ENCODE measurements around the gene PCBP3. TPM values are rescaled to one million over a fixed set of nuclear protein-coding genes. Genes with fewer than 3 reads are reported as not detected.

Gene PCBP3
- total and polyA plus RNA-seq, 2 of the 8 experiments (the other 6 are each of a cell fraction or from before 2014, with no cell fraction given): 3.5 to 6.3 TPM

DNA sequence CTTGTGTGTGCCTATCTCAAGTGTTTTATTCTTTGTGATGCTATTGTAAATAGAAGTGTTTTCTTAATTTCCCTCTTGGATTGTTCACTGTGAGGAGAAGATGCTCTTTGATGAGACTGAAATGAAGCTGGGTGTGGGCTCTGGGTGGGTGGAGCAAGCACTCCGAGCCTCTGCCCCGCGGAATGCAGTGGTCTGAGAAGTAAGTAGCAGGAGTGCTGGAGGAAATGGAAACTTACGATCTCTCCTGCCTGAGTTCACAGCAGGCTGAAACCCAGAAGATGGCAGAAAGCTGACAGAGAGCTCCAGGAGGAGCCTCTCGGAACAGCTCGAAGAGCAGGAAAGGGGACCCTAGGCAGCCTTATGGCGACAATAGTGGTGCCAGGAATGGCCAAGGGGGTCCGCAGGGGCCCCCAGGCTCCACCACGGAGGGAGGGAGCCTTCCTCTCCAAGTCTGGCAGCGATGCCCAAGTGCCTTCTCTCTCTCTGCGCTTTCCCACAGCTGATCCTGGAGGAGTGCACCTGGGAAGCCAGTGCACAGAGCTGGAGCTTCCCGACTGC, 211.2 kb downstream of the PCBP3 start:
- H2BK20ac ChIP-seq (ENCODE audit: low read length): no peak overlapping the region
- H3K14ac ChIP-seq (ENCODE audit: insufficient read length): no peak overlapping the region
- H4K20me1 ChIP-seq (replicated peaks in 1 of 2; ENCODE audit: control insufficient read depth in 1 of 2, insufficient read depth in 2 of 2, low read length in 2 of 2): no peaks in the 10 kb centered on the region
- H4K5ac ChIP-seq (ENCODE audit: insufficient read length, low read depth, low read length): no peak overlapping the region
- no peak overlapping the region for H2BK120ac ChIP-seq (replicated peaks; ENCODE audit: low read depth, low read length)
- no peak overlapping the region for H3K4me3 ChIP-seq (ENCODE audit: extremely low read depth in 1 of 4, insufficient read depth in 2 of 4, low read depth in 3 of 4, low read length in 4 of 4)
- H3K4me2 ChIP-seq (ENCODE audit: insufficient read depth in 1 of 2, low read depth in 2 of 2, low read length in 2 of 2): 0 out of 4 replicates have a peak overlapping the region, but pooled peaks of 1 of the 2 experiments have one; percentile 4
- H2BK15ac ChIP-seq (ENCODE audit: low read length): no peak overlapping the region; the same call in 1 of the 2 replicates
- H2BK12ac ChIP-seq (ENCODE audit: low read depth, low read length): 0 out of 2 replicates have a peak overlapping the region, but pooled peaks have one; percentile 68
- no peak overlapping the region; a peak in 1 of 7 replicates for H3K9ac ChIP-seq (replicated peaks in 1 of 4; ENCODE audit: extremely low read depth in 1 of 4, low read depth in 3 of 4, low read length in 3 of 4)
- TF ChIP-seq EZH2 (IDR thresholded peaks at IDR 0.05; ENCODE audit: low read depth, low read length, severe bottlenecking): no peak
- no peak for TF ChIP-seq KDM4A (IDR thresholded peaks at IDR 0.05; ENCODE audit: low read depth, low read length, severe bottlenecking)
- no peak for TF ChIP-seq CHD2 (IDR thresholded peaks at IDR 0.05; ENCODE audit: low read length)
- TF ChIP-seq EP300 (IDR thresholded peaks at IDR 0.05; ENCODE audit: borderline replicate concordance in 1 of 2, low read depth in 2 of 2, low read length in 2 of 2): no peak
- H3K9me3 ChIP-seq (ENCODE audit: insufficient read depth in 2 of 2, low read depth in 1 of 2, low read length in 1 of 2): no peaks in the 10 kb centered on the region
- H4K8ac ChIP-seq (ENCODE audit: extremely low read depth, insufficient read depth, low read length): peak overlapping the region; percentile 20; the same call in 1 of the 2 replicates
- H3K23ac ChIP-seq (ENCODE audit: insufficient read length): no peak overlapping the region
- H3K4ac ChIP-seq (replicated peaks; ENCODE audit: insufficient read length, low read depth, low read length): peak overlapping the region; percentile 39
- no peaks in the 10 kb centered on the region for H3K79me1 ChIP-seq (ENCODE audit: low read depth, low read length)
- H3K27me3 ChIP-seq (replicated peaks in 1 of 4; ENCODE audit: control insufficient read depth in 3 of 4, extremely low read depth in 1 of 4, insufficient read depth in 3 of 4, low read length in 3 of 4): no peaks in the 10 kb centered on the region
- ChIA-PET POLR2A (ENCODE audit: partially characterized antibody) (interaction anchor here (0.6 to 0.9 kb wide), 2 partner anchors 209 to 582 kb away, joined by 3 read pairs; no protein-coding TSS in a partner anchor), CTCF (ENCODE audit: partially characterized antibody) (interaction anchor here (1.1 to 2.5 kb wide), 5 partner anchors 8 to 27 kb away, joined by 3 to 9 read pairs (median 4); no protein-coding TSS in a partner anchor)
- H2AFZ ChIP-seq (ENCODE audit: low read length): no peak overlapping the region
- no peak overlapping the region for H2AK5ac ChIP-seq (ENCODE audit: low read depth, low read length)
- H3K79me2 ChIP-seq (ENCODE audit: control insufficient read depth in 1 of 2, insufficient read depth in 2 of 2, low read length in 2 of 2): no peaks in the 10 kb centered on the region
- peak overlapping the region; percentile 49 for H4K91ac ChIP-seq (replicated peaks; ENCODE audit: insufficient read length, low read length)
- no peak overlapping the region for H2BK5ac ChIP-seq (ENCODE audit: low read depth, low read length)
- H3K36me3 ChIP-seq (ENCODE audit: control insufficient read depth in 2 of 4, insufficient read depth in 4 of 4, low read length in 3 of 4): no peaks in the 10 kb centered on the region
- H3K23me2 ChIP-seq (ENCODE audit: low read depth, low read length): no peaks in the 10 kb centered on the region
- no peak overlapping the region for H3K56ac ChIP-seq (replicated peaks; ENCODE audit: insufficient read length, low read depth, low read length)
- H3K27ac ChIP-seq (ENCODE audit: low read depth, low read length): no peak overlapping the region
- FAIRE-seq (no peak), DNase-seq (ENCODE audit: low read depth in 1 of 2, low spot score in 2 of 2) (no peak)
- no peak overlapping the region; the same call in 1 of the 2 replicates for H3K18ac ChIP-seq (ENCODE audit: extremely low read depth, low read length)
- WGBS, 2 experiments (ENCODE audit: extremely low coverage in 1 of 2, insufficient coverage in 1 of 2, insufficient read length in 1 of 2, insufficient replicate concordance in 2 of 2, low coverage in 1 of 2, low lambda C conversion rate in 2 of 2, missing lambda C conversion rate in 1 of 2): 69% methylated on average over 9 of the region's 12 CpGs; no CpG with 5 or more reads in 1 of the 2 experiments
- H3K4me1 ChIP-seq (replicated peaks in 1 of 4; ENCODE audit: control insufficient read depth in 3 of 4, insufficient read depth in 4 of 4, low read length in 3 of 4): peaks cover 0 to 8% (median 4%) of the 10 kb centered on the region in 4 experiments; a peak in 2 of 7 replicates
